Hematopoietic multipotent progenitor cell (in vitro differentiated cells): ENCODE measurements around the gene KLK3. TPM values are rescaled to one million over a fixed set of nuclear protein-coding genes. Genes with fewer than 3 reads are reported as not detected.
A peak's percentile ranks its signal among the peaks of the same experiment; 100 is the strongest.
"Not testable (repeated sequence)": the region's sequence is repeated elsewhere in the genome, so short reads cannot be mapped to it uniquely, and the experiment has no call there.

Experiments used
- DNase-seq, 3 donors: peaks; one replicate each; pipeline ENCODE4 v3.0.0-alpha.2; 2011 to 2015; ENCODE audit warnings: low read depth in 2 of 3, low spot score in 2 of 3
- total RNA-seq: library from RNA; depleted of rRNA; stranded (reverse); fragments of >200 nt; gene quantifications from one replicate; pipeline ENCODE4 v1.2.3, GENCODE V29; 2012

KLK3 gene
- total RNA-seq, 1 donor: under 0.01 TPM

- no peak for DNase-seq
Observed at GRCh38 chr19:50859849-50860248, 5.1 kb downstream of the KLK3 start.

- DNase-seq: no peak
Observed at GRCh38 chr19:50861010-50861409, 6.3 kb downstream of the KLK3 start.

GRCh38 chr19:50861496-50862286 lies 7.0 kb downstream of the KLK3 start:
- DNase-seq: no peak

GRCh38 chr19:50869479-50869878 lies 14.8 kb downstream of the KLK3 start:
- DNase-seq: no peak

GRCh38 chr19:50870417-50871089 lies 15.8 kb downstream of the KLK3 start:
- peak in 1 of 3 donors; percentile 6 for DNase-seq

GRCh38 chr19:50873056-50873455 lies 18.3 kb downstream of the KLK3 start, which contains the start of gene KLK2:
Gene KLK2, plus strand, starts transcription at chr19:50873439. Its CDS starts 35 bp downstream, at chr19:50873474.
- DNase-seq: no peak

GRCh38 chr19:50874211-50874610 lies 19.5 kb downstream of the KLK3 start:
- DNase-seq: no peak

GRCh38 chr19:50875795-50876422 lies 21.2 kb downstream of the KLK3 start:
- DNase-seq: no peak

- DNase-seq: no peak
Observed at GRCh38 chr19:50876456-50876855, 21.7 kb downstream of the KLK3 start.

- DNase-seq: no peak
Observed at GRCh38 chr19:50877338-50877737, 22.6 kb downstream of the KLK3 start.

GRCh38 chr19:50878851-50879250 lies 24.1 kb downstream of the KLK3 start:
- no peak for DNase-seq

GRCh38 chr19:50880241-50880640 lies 25.5 kb downstream of the KLK3 start:
- no peak for DNase-seq

- no peak for DNase-seq
Observed at GRCh38 chr19:50882188-50882587, 27.5 kb downstream of the KLK3 start.

GRCh38 chr19:50889638-50890037 lies 34.9 kb downstream of the KLK3 start:
- DNase-seq: no peak

- DNase-seq: no peak
Observed at GRCh38 chr19:50890422-50891252, 35.9 kb downstream of the KLK3 start.

GRCh38 chr19:50891253-50891625 lies 36.5 kb downstream of the KLK3 start:
- no peak for DNase-seq

- no peak for DNase-seq
Observed at GRCh38 chr19:50893047-50893736, 38.5 kb downstream of the KLK3 start.

- no peak for DNase-seq
Observed at GRCh38 chr19:50894478-50895356, 40.0 kb downstream of the KLK3 start.

- DNase-seq: not testable (repeated sequence)
Observed at GRCh38 chr19:50896089-50896590, 41.4 kb downstream of the KLK3 start.
